IMR-90 (cell line): Measurements from ENCODE around the gene ADTRP. TPM values are rescaled to one million over a fixed set of nuclear protein-coding genes. Genes with fewer than 3 reads are reported as not detected.
A peak's percentile ranks its signal among the peaks of the same experiment; 100 is the strongest.

Source experiments
- ATAC-seq: fragments of 200-7000 bp; cut with Tn5 transposase; 2 replicates; pipeline ENCODE4 v1.9.1; 2020; ENCODE audit warnings: low read depth, mild to moderate bottlenecking, moderate library complexity
- BruUV-seq: library from RNA; stranded (reverse); fragments of 400-500 nt; replicated peaks from 2 replicates; lab custom pipeline; 2021; lab: Mats Ljungman, UMichigan
- CTCF ChIA-PET: fragments of 300-600 bp; formaldehyde crosslinking; extraction: SDS; loops from one replicate; lab custom pipeline; 2021; ENCODE audit warnings: antibody characterized with exemption; lab: Yijun Ruan, JAX
- POLR2A ChIA-PET: fragments of 300-600 bp; sonication (Branson Sonifier 250); formaldehyde crosslinking; loops from one replicate; lab custom pipeline; 2022; ENCODE audit warnings: antibody characterized with exemption; ENCODE audit not compliant: unreplicated experiment; lab: Charles Lee
- DNase-seq: peaks from one replicate; pipeline ENCODE4 v3.0.0; 2013
- H2AFZ ChIP-seq: replicated peaks from 2 replicates; pipeline ENCODE3; 2013; ENCODE audit warnings: low read length, mild to moderate bottlenecking; ENCODE audit not compliant: poor library complexity
- H2AK5ac ChIP-seq: 2 replicates; pipeline ENCODE4 v1.6.1; 2013; ENCODE audit warnings: low read depth, low read length, inconsistent platforms
- H2AK9ac ChIP-seq: replicated peaks from 2 replicates; pipeline ENCODE3; 2013; ENCODE audit warnings: mild to moderate bottlenecking, low read depth, low read length, moderate library complexity; ENCODE audit not compliant: poor library complexity
- H2BK120ac ChIP-seq: 2 replicates; pipeline ENCODE4 v1.6.1; 2013; ENCODE audit warnings: low read depth, low read length, inconsistent platforms
- H2BK15ac ChIP-seq: 3 replicates; pipeline ENCODE4 v1.6.1; 2013; ENCODE audit warnings: low read depth, low read length, inconsistent platforms
- H2BK20ac ChIP-seq: 2 replicates; pipeline ENCODE4 v1.6.1; 2013; ENCODE audit warnings: low read depth, mild to moderate bottlenecking, inconsistent platforms, low read length, moderate library complexity
- H2BK5ac ChIP-seq: 2 replicates; pipeline ENCODE4 v1.6.1; 2013; ENCODE audit warnings: mild to moderate bottlenecking, low read depth, low read length, inconsistent platforms; ENCODE audit not compliant: poor library complexity, severe bottlenecking
- H3K14ac ChIP-seq: replicated peaks from 2 replicates; pipeline ENCODE4 v1.6.1; 2013; ENCODE audit warnings: low read depth, low read length, inconsistent platforms
- H3K18ac ChIP-seq: 2 replicates; pipeline ENCODE4 v1.6.1; 2013; ENCODE audit warnings: low read depth, low read length, control low read depth
- H3K23ac ChIP-seq: 2 replicates; pipeline ENCODE4 v1.6.1; 2013; ENCODE audit warnings: low read depth, low read length, inconsistent platforms
- H3K27ac ChIP-seq: 2 replicates; pipeline ENCODE4 v1.5.1; 2013; ENCODE audit warnings: mild to moderate bottlenecking, control low read depth, low read length; ENCODE audit not compliant: insufficient read depth
- H3K27me3 ChIP-seq: 2 replicates; pipeline ENCODE4 v1.6.1; 2013; ENCODE audit warnings: low read length; ENCODE audit not compliant: control insufficient read depth, insufficient read depth
- H3K36me3 ChIP-seq: 2 replicates; pipeline ENCODE4 v1.6.1; 2013; ENCODE audit warnings: low read length, mixed read lengths; ENCODE audit not compliant: control insufficient read depth, insufficient read depth
- H3K4ac ChIP-seq: 2 replicates; pipeline ENCODE4 v1.6.1; 2013; ENCODE audit warnings: low read depth, low read length, inconsistent platforms
- H3K4me1 ChIP-seq: 2 replicates; pipeline ENCODE4 v1.6.1; 2013; ENCODE audit warnings: low read length, mixed read lengths; ENCODE audit not compliant: control insufficient read depth, insufficient read depth
- H3K4me2 ChIP-seq: 2 replicates; pipeline ENCODE4 v1.6.1; 2013; ENCODE audit warnings: low read depth, mild to moderate bottlenecking, control low read depth, low read length, moderate library complexity
- H3K4me3 ChIP-seq: 2 replicates; pipeline ENCODE4 v1.5.1; 2013; ENCODE audit warnings: low read depth, mild to moderate bottlenecking, control low read depth, low read length, moderate library complexity; ENCODE audit not compliant: insufficient read depth
- H3K56ac ChIP-seq: 2 replicates; pipeline ENCODE4 v1.6.1; 2013; ENCODE audit warnings: low read length, inconsistent platforms; ENCODE audit not compliant: insufficient read depth; ENCODE audit errors: extremely low read depth
- H3K79me1 ChIP-seq, 2 experiments: 2 replicates each; pipeline ENCODE4 v1.6.1; 2013; ENCODE audit warnings: low read length in 2 of 2, inconsistent platforms in 1 of 2, low read depth in 1 of 2
- H3K9ac ChIP-seq: 2 replicates; pipeline ENCODE4 v1.6.1; 2013; ENCODE audit warnings: low read depth, low read length, control low read depth
- H3K9me1 ChIP-seq: 2 replicates; pipeline ENCODE4 v1.6.1; 2013; ENCODE audit warnings: low read length, inconsistent platforms; ENCODE audit not compliant: insufficient read depth
- H3K9me3 ChIP-seq: 2 replicates; pipeline ENCODE4 v1.6.1; 2013; ENCODE audit warnings: low read length; ENCODE audit not compliant: control insufficient read depth, insufficient read depth
- H4K20me1 ChIP-seq: 2 replicates; pipeline ENCODE4 v1.6.1; 2013; ENCODE audit warnings: low read length, inconsistent platforms; ENCODE audit not compliant: insufficient read depth
- H4K5ac ChIP-seq: 2 replicates; pipeline ENCODE4 v1.6.1; 2013; ENCODE audit warnings: mild to moderate bottlenecking, low read depth, low read length, control low read depth
- H4K8ac ChIP-seq, 2 experiments: 2 replicates each; pipeline ENCODE4 v1.6.1; 2013; ENCODE audit warnings: low read depth in 2 of 2, low read length in 2 of 2, control low read depth in 1 of 2, inconsistent platforms in 1 of 2
- H4K91ac ChIP-seq: 2 replicates; pipeline ENCODE4 v1.6.1; 2013; ENCODE audit warnings: low read depth, low read length, inconsistent platforms; ENCODE audit not compliant: insufficient read depth
- BHLHE40 ChIP-seq: fragments of 150-350 bp; IDR thresholded peaks from 2 replicates; pipeline ENCODE4 v1.6.1; 2016; ENCODE audit warnings: mild to moderate bottlenecking, low read depth, low read length
- FOS ChIP-seq: fragments of 150-350 bp; IDR thresholded peaks from 2 replicates; pipeline ENCODE4 v1.6.1; 2016; ENCODE audit warnings: low read depth, low read length
- MAFK ChIP-seq: IDR thresholded peaks from 2 replicates; pipeline ENCODE4 v1.6.1; 2012; ENCODE audit warnings: low read depth, low read length, improper control_type of control experiment
- MAZ ChIP-seq: IDR thresholded peaks from 2 replicates; pipeline ENCODE4 v1.6.1; 2012; ENCODE audit warnings: low read depth, mild to moderate bottlenecking, low read length, improper control_type of control experiment, moderate library complexity, borderline replicate concordance
- MXI1 ChIP-seq: IDR thresholded peaks from 2 replicates; pipeline ENCODE4 v1.6.1; 2012; ENCODE audit warnings: low read depth, mild to moderate bottlenecking, low read length, moderate library complexity, borderline replicate concordance
- POLR2A ChIP-seq: IDR thresholded peaks from 2 replicates; pipeline ENCODE4 v1.6.1; 2012; ENCODE audit warnings: mild to moderate bottlenecking, low read depth, low read length
- SMC3 ChIP-seq: fragments of 150-350 bp; IDR thresholded peaks from 2 replicates; pipeline ENCODE4 v1.6.1; 2016; ENCODE audit warnings: low read depth, mild to moderate bottlenecking, antibody characterized with exemption, low read length, moderate library complexity
- WGBS, 2 experiments: methylation state at CpG; one replicate each; pipeline versions ENCODE4 v1.1.5 to v1.1.7; 2013; ENCODE audit warnings: missing lambda C conversion rate in 2 of 2; ENCODE audit not compliant: insufficient read length in 1 of 2; ENCODE audit errors: extremely low coverage in 2 of 2; 5-methylcytosine and 5-hydroxymethylcytosine counted together
- dilution Hi-C: fragments of 300-500 bp; cut with HindIII; formaldehyde crosslinking; loops from one replicate; pipeline ENCODE4 v1.14.3; 2018; ENCODE audit warnings: low sequenced_read_pairs; ENCODE audit not compliant: unreplicated experiment
- in situ Hi-C: fragments of 300-500 bp; cut with MboI; formaldehyde crosslinking; loops from 3 replicates; pipeline ENCODE4 v1.14.3; 2019; ENCODE audit warnings: low sequenced_read_pairs, inconsistent platforms, mixed read lengths
- intact Hi-C: fragments of 100-400 bp; cut with micrococcal nuclease; formaldehyde crosslinking; loops from 2 replicates; pipeline ENCODE4 v1.10.0; 2022
- polyA plus RNA-seq, 3 experiments: library from polyadenylated mRNA; depleted of rRNA; stranded (reverse); fragments of >200 nt; gene quantifications; 2 replicates each; pipeline ENCODE4 v1.2.3, GENCODE V29; 2012; ENCODE audit warnings: low replicate concordance in 1 of 3
- total RNA-seq: library from RNA; depleted of rRNA; stranded (reverse); fragments of >200 nt; gene quantifications from 2 replicates; pipeline ENCODE4 v1.2.3, GENCODE V29; 2012
- TF ChIP-seq, protein P1 (sequence below): fragments of 150-350 bp; IDR thresholded peaks from 2 replicates; pipeline ENCODE4 v1.6.1; 2017; ENCODE audit warnings: mild to moderate bottlenecking, antibody characterized with exemption, low read length, low read depth

ADTRP gene
- total and polyA plus RNA-seq, 2 of the 4 experiments (the other 2 are of a cell fraction) = 0.50 to 0.72 TPM

DNA sequence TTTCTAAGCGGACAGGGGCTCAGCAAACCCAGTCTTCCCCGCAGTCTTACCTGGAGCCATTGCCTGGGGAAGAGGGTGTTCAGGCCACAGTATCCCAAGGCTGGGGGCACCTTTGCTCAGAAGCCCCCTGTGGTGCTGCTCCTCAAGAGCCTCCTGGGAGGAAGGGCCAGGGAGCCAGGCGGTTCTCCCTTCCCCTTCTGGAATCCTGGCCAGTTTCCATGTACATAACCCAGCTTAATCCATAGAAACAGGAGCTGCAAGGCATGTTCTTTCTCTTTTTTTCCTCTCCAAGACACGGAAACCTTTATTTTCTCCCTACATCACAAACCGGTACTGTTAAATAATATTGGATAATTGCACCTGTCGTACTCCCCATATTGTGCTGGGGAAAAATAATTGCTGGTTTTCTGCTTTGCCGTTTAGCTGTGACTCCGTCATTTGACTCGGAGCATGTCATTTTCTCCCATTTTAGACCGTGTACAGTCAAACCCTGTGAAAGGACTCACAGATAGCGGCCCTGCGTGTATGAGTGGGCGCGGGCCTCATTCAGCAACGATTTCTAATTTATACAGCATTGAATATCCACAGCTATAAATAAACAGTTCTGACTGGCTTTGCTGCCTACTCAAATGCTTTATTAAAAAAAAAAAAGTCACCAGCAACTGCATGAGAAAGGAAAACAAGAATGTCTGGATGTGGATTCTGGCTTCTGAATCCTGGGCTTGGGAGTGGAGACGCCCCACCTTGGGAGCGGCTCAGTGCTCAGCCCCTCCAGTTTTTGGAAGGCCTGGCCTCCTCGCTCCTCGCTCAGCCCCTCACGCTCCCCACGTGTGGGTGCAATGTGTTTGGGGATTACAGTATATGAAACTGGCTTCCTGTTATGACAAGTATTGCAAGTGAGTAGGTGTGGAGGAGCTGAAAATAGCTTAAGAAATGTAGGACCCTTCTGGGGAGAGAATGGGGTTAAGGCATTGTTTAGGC is 67.3 kb downstream of the ADTRP start:
- Histone ChIP-seq H3K18ac (peak overlapping the region; percentile 75), H2AK5ac (peak overlapping the region; percentile 71), H3K14ac (peak overlapping the region; percentile 86), H3K79me1 (peaks cover 0 to 4% of the 10 kb centered on the region in 2 experiments; a peak in 1 of 4 replicates), H3K4me3 (no peak overlapping the region), H4K91ac (peak overlapping the region; percentile 86), H2BK5ac (peak overlapping the region; percentile 81), H4K5ac (peak overlapping the region; percentile 63), H3K56ac (peak overlapping the region; percentile 79), H3K27me3 (no peaks in the 10 kb centered on the region), H3K27ac (peak overlapping the region; percentile 25), H2BK20ac (peak overlapping the region; percentile 73), H3K9me1 (peaks cover 4% of the 10 kb centered on the region; the same call in 1 of the 2 replicates), H3K4ac (peak overlapping the region; percentile 95), H2AFZ (peak overlapping the region; percentile 90), H4K8ac (peak overlapping the region; percentile 79 to 83), H3K23ac (peak overlapping the region; percentile 78), H3K9me3 (no peaks in the 10 kb centered on the region), H3K4me2 (peak overlapping the region; percentile 51), H2BK15ac (peak overlapping the region; percentile 93; the same call in 2 of the 3 replicates), H3K9ac (peak overlapping the region; percentile 3), H4K20me1 (no peaks in the 10 kb centered on the region), H2BK120ac (peak overlapping the region; percentile 56), H2AK9ac (peak overlapping the region; percentile 74), H3K4me1 (peaks cover 26% of the 10 kb centered on the region), H3K36me3 (no peaks in the 10 kb centered on the region)
- ATAC-seq (peak; percentile 80), DNase-seq (peak; percentile 80)
- TF ChIP-seq MAZ = 0 out of 2 replicates have a peak, but pooled peaks have one; percentile 42
- TF ChIP-seq MAFK = no peak
- TF ChIP-seq, protein P1, sequence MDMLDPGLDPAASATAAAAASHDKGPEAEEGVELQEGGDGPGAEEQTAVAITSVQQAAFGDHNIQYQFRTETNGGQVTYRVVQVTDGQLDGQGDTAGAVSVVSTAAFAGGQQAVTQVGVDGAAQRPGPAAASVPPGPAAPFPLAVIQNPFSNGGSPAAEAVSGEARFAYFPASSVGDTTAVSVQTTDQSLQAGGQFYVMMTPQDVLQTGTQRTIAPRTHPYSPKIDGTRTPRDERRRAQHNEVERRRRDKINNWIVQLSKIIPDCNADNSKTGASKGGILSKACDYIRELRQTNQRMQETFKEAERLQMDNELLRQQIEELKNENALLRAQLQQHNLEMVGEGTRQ = no peak
- TF ChIP-seq MXI1 = no peak
- peak; percentile 11; the same call in 1 of the 2 replicates for TF ChIP-seq SMC3
- TF ChIP-seq FOS = peak; percentile 29; the same call in 1 of the 2 replicates
- peak; percentile 9; the same call in 1 of the 2 replicates for TF ChIP-seq BHLHE40
- peak; percentile 43; the same call in 1 of the 2 replicates for TF ChIP-seq POLR2A
- in situ Hi-C loops (no loop called here), dilution Hi-C loops (no loop called here), intact Hi-C loops (loop anchor here (5.0 kb wide), 1 partner anchor 56 kb away; no protein-coding TSS in a partner anchor)
- no TSS peak for BruUV-seq
- 3% methylated on average over 5 of the region's 21 CpGs; no CpG with 5 or more reads in 1 of the 2 experiments for WGBS, 2 experiments
- ChIA-PET POLR2A (no interaction called here), CTCF (interaction anchor here (0.6 to 1.3 kb wide), 3 partner anchors 13 to 125 kb away, joined by 3 read pairs; no protein-coding TSS in a partner anchor)
